Embryonic facial prominence (tissue), 1 donor: Measurements from ENCODE around the gene TERF2IP.

Experiments used
- DNase-seq: peaks from one replicate; pipeline ENCODE4 v3.0.0-alpha.2; 2016; ENCODE audit errors: extremely low spot score

The TERF2IP gene, protein sequence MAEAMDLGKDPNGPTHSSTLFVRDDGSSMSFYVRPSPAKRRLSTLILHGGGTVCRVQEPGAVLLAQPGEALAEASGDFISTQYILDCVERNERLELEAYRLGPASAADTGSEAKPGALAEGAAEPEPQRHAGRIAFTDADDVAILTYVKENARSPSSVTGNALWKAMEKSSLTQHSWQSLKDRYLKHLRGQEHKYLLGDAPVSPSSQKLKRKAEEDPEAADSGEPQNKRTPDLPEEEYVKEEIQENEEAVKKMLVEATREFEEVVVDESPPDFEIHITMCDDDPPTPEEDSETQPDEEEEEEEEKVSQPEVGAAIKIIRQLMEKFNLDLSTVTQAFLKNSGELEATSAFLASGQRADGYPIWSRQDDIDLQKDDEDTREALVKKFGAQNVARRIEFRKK

DNA sequence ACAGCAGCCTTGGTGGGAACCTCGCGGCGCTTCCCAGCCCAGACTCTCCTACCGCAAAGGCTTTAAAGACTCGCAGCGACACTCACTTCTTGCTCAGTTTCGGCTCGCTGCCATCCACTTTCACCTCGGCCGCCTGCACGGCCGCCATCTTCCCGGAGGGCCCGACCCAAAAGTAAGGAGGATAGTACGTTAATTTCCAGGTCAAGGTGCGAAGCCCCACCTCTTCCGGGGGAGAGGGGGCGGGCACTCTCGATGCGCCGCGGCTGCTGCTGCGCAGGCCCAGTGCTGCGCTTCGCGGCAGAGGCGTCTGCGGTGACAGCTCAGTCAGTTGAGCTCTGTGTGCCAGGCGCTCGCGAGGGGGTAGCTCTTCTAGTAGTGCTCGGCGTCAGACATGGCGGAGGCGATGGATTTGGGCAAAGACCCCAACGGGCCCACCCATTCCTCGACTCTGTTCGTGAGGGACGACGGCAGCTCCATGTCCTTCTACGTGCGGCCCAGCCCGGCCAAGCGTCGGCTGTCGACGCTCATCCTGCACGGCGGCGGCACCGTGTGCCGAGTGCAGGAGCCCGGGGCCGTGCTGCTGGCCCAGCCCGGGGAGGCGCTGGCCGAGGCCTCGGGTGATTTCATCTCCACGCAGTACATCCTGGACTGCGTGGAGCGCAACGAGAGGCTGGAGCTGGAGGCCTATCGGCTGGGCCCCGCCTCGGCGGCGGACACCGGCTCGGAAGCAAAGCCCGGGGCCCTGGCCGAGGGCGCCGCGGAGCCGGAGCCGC lies at the start of gene TERF2IP, which contains the start of gene KARS1:
Gene TERF2IP, plus strand, starts transcription at position 282 of the 773 bp plus-strand sequence. Its CDS starts 110 bp downstream, at position 392.
Gene KARS1, minus strand, starts transcription at position 174 of the 773 bp plus-strand sequence. Its CDS starts 26 bp downstream, at position 148.
- DNase-seq: peak; percentile 86

DNA sequence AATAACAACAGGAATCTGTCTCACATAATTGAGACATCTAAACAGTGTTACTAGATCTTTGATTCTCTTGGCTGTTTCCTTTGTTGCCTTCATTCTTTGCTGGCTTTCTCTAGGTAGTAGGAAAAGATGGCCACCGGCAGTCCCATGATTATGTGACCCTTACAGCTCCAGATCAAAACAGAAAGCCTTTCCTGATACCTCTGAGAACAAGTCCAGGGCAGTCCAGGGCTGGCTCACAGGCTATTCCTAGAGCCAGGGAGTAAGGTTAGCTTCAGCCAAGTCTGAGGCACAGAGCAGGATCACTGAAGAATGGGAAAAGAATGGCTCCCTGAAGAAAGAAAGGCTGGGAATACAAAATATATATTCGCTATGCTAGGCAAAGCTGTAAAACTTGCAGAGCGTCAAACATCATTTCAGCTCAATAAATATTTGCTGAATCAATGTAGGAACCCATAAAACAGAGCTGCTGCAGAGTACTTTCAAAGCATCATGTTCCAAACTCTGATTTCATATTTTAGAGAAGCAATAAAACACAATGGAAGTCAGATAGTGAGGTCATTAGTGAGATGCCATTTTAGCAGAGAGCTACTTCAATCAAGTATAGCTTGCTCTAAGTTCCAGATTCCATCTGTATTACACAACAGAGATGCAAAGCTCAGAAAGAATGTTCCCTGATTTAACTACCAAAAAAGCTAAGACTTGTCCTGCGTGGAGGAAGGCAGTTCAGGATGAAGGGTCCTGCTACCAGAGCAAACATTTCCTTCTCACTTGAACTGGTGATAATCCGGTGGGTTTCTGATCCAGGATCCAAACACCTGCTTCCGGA lies 47.9 kb upstream of the TERF2IP start:
- DNase-seq: no peak

DNA sequence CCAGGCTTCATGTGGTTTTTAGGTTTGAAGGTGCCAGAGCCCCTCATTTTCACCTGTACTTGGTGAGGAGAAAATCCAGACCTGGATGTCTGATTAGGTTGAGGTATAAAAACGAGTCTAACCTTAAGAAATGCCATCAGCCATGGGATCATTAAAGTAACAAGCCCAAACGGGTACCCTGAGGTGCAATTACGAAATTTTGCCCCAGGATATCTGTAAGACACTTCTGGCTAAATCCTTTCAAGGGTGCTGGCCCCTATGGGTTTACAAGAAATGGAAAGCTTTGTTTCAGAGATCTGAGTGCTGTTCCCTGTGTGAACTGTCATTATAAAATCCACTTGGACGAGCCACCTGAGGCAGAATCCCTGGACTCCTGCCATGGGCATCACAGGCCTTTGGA lies 44.3 kb upstream of the TERF2IP start:
- no peak for DNase-seq

DNA sequence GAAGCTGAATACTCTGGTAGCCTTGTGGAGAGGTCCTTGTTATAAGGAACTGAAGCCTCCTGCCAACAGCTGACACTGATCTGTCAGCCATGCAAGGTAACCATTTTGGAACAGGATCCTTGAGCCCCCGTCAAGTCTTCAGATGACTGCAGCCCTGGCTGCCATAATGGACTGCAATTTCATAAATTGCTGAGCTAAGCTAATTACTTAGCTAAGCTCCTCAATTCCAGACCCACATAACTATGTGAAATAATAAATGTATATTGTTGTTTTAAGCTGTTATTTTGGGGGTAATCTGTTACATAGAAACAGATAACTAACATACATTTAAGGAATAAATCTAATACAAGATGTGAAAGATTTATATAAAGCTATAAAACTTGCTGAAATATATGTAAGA lies 41.1 kb upstream of the TERF2IP start:
- no peak for DNase-seq

DNA sequence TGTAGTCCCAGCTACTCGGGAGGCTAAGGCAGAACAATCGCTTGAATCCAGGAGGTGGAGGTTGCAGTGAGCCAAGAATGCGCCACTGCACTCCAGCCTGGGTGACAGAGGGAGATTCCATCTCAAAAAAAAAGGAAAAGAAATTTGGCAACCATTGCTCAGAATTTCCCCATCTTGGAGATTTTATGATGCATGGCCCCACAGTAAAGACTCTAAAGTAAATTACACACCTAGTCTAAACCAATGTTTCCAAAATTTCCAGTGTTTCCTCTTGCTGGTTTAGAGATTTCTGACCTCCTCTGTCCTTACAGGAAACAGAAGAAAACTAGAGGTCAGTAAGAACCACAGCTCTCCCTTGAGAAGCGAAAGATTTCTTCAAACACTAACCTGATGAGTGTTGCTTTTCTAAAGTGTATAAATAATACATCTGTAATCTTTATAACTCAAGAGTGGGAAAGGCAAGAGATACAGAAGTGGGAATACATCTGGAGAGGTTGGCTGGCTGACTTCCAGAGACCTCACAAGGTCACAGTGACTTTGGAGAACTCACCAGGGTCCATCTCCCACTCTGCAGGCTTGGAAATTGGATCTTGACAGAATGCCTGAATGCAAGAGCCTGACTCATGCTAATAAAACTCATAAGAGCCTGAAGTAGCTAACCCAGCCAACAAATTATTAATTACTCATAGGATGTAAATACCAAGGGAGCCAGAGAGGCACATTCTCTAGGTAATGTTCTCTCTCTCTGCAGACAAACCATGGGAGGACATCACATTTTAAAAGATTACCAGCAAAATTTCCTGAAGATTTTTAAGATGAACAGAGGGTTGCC lies 33.3 kb upstream of the TERF2IP start:
- DNase-seq: no peak

DNA sequence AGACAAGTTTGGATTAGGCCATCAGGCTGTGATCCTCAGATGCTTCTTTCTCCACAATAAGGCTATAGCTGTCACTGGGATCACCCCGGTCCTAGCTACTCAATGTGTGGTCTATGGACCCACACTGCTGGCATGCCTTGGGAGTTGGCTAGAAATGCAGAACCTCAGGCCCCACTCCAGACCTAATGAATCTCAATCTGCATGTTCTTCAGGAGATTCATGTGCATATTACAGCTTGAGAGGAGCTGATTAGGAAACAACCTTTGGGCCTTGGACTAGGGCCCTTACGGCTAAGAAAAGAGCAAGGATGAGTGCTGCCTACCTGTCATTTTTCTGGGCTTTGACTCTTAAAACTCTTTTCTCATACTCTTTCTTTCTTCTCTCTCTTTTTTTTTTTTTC lies 32.0 kb upstream of the TERF2IP start:
- no peak for DNase-seq

DNA sequence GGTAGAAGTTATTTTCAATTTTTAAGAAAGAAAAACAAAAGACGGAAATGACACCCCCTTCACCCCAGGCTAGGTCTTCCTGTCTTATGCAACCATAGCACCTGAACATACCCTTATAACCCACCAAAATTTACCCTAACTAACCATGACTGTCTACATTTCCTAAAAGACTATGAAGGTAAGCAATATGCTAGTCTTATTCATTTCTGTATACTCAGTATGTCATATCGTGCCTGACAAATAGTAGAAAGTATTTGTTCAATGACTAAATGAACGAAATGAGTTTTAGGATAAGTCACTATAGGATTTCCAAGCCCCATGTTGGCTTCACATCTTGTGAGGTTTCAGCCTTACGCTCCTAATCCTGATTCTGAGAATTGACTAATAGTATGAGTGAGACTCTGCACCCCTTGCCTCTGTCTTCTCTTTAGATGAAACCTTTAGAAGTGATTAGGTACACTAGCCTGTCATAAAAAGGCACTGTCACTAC lies 31.0 kb upstream of the TERF2IP start:
- no peak for DNase-seq

DNA sequence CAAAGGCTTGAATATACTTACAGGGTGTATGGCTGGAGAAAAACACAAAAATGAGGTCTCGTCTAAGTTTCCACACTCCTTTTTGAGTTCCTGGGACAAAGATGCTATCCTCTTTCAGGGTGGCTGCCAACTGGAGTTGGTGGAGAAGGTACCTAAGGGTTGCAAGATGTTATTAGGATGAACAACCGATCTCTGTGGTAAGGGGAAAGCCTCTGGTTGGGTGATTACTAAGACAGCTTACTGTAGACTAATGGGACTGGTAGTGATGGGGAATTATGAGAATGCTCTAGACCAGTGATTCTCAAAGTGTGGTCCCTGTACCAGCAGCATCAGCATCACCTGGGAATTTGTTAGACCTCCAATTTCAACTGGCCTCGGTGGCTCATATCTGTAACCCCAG lies 30.5 kb upstream of the TERF2IP start:
- no peak for DNase-seq

DNA sequence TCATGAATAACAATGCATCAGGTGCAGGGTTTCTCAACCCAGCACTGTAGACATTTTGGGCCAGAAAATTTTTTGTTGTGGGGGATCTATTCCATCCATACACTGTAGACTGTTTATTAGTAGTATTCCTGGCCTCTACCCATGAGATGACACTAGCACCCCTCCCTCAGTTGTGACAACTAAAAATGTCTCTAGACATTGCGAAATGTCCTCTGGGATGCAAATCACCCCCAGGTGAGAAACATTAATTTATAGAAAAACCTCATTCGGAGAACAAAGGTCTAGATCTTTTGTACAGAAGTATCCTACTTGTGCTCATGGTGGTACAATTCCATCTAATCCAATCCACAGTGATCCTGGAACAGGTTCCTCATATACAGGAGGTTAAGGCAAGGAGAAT lies 28.8 kb upstream of the TERF2IP start:
- no peak for DNase-seq

DNA sequence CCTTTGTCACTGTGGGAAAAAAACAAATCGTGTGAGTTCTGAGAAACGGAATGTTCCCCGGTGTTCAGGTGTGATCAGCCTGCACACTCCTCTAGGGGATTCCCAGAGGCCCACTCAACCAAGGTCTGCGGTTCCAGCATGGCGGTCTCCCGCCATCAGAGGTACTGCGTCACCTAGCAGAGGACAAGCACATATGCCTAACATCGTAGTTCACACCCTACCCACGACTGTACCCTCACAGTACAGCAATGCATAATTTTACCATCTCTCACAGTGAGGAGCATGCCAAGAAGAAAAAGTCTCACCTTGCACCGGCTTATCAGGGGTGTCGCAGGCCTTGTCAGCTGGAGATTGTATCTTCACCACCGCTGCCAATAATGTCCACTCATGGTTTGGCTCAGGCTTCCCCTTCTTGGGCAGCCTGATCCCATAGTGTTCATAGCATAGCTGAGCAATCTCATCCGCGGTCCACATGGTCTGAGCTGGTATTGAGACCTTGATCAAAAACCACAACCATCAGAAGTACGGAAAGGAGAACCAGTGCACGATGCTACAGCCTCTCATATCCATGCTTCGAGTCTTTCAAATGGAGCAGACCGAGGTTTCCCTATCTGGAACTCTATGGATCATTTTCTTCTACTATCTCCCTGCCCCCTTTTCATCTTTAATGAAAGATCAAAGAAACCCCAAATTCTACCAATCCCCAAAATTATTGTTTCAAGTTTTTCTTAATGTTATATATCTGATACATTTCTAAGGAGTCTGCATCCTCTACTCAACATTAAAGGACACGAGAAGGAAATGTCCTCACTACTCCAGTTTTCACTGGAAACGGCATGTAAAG lies 27.0 kb upstream of the TERF2IP start:
- DNase-seq: no peak

DNA sequence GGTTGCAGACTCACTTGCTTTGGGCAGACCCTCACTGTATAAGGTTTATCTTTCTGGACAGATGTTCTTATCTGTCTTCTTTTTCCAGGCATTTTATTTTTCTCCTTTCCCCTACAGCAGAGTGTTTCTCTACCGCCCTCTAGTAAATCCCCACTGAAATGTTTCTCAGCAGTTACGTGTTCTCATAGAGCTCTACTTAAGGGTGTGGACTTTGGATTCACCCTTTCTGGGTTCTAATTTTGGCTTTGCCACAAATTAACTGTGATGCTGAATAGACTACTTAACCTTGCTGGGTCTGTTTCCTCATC lies 26.4 kb upstream of the TERF2IP start:
- DNase-seq: no peak

DNA sequence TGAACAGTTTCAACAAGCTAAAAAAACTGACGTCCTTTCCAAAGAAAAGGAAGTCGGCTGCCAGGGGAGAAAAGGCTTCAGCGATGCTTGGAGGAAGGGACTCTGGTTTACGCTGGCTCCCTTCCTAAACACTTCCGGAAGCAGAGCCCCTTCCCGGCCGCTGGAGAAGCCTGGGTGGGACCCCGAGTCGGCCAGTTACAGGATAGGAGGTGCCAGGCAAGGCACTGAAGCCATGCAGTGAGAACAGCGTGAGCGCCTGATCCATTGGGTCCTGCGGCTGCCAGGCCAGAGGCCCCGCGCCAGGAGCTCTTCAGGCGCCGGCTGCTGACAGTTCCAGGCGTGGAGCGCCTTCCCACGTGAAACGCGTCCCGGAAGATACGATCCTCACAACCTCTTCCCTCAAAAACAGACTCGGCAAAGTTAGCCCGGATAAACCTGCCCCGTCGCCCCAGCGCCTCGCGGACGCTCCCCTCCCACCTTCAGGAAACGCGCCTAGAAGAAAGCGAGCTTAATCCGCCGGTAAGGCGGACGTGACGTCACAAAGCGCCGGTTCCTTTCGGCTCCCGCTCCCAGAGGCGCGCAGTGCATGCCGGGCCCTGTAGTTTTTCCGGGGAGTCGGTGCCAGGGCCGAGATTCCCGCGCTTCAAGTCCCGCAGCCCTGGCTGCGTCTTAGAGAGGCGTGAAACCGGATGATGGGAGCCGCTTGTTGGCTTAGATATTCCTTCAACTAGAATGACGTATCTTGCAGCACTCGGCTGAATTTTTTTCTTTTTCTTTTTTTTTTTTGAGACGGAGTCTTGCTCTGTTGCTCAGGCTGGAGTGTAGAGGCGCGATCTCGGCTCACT lies 24.6 kb upstream of the TERF2IP start, which contains the start of gene ADAT1:
Gene ADAT1, minus strand, starts transcription at position 521 of the 845 bp plus-strand sequence. CDS start 2,482 bp downstream, outside the sequence.
- DNase-seq: peak; percentile 93

DNA sequence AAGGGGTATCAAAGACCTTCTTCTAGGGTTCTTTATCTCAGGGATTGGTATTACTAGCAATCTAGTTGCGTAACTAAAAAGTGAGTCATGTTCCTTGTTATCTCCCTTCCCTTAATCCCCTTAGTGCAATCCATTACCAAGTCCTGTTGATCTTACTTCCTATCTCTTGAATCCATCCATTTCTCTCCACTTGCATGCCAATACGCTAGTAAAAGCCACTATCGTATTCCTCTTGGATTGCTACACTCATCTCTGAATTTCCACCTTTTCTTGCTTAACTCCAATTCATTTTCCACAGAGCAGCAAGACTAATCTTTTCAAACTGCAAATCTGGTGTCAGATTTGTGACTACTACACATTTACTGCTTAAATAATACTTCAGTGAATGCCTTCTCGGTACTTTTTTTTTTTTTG lies 22.6 kb upstream of the TERF2IP start:
- no peak for DNase-seq

DNA sequence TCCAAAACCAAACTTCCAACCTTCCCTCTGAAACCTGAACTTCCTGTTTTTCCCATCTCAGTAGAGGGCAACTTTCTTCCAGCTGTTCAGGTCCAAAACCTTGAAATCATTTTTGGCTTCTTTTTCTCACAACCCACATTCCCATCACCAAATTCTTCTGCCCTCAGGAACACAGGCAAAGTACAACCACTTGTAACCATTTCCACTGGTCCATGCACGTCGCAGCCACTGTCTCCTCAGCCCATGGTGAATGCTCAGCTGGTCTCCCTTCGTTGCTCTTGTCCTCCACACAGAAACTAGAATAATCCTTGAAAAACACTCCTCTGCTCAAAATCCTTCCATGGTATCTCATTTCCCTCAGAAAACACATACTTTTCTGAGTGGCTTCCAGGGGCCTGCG lies 20.8 kb upstream of the TERF2IP start:
- DNase-seq: no peak

DNA sequence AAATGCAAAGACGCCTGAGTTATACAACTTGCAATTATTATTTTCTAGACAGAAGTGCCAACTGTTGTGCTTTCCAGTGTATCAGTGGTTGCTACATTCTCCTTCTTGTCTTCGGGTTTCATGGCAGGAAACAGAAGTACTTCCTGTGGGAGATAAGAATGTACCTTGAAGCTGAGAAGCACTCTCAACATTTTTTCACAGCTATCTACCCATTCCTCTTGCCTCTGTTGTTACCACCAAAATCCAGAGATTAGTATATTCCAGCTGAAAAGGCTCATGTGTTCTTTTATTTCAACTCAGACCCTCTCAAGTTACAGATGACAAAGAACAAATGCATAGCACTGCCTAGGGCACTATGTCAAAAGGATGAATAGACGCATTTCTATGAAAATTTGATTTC lies 19.7 kb upstream of the TERF2IP start:
- no peak for DNase-seq

DNA sequence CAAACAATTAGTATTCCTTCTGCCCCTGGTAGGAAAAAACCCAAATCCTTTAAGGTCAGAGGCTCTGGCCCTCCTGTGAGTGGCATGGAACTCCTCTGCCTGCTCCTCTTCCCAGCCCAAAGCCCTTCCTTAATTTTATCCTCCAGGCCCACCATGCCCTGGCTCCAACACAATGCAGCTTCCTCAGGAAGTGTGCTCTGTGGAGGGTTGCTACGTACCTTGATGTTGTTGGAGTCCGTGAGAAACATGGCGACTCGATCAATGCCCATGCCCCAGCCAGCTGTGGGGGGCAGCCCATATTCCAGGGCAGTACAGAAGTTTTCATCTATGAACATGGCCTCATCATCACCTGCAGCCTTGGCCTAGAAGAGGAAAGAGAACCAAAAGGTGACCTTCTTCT lies 19.2 kb upstream of the TERF2IP start:
- DNase-seq: no peak

DNA sequence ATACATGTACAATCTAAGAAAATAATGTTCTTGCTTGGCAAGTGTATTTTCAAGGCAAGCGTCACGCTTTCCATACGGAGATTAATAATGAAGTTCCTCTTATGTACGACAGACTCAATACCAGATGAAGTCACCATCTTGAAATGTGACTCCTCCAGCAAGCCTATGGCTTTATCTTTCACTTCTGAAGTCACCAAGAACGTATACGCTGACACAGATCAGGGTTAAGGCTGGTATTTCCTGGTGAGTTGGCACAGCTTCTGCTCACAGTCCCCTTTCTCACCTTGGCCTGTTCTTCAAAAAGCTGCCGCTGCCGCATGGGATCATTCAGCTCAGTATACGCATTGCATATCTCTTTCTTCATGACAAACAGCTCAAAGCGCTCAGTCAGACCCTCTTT lies 18.4 kb upstream of the TERF2IP start:
- no peak for DNase-seq

DNA sequence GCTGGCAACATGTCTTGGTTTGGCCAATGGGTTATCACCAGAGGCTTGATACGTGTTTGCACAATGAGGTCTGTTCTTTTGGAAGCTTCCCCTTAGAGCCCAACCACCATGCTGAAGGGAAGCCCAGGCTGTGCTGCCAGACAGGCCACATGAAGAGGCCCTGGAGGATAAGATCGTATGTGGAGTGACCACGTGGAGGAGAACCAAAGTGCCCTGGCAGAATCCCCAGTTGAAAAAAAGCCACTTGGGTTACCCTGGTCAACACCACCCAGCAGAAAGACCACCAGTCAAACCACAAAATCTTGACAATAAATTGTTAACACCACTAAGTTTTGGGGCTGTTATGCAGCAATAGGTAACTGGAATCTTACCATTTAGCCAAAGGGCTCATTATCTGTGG lies 17.5 kb upstream of the TERF2IP start:
- no peak for DNase-seq

DNA sequence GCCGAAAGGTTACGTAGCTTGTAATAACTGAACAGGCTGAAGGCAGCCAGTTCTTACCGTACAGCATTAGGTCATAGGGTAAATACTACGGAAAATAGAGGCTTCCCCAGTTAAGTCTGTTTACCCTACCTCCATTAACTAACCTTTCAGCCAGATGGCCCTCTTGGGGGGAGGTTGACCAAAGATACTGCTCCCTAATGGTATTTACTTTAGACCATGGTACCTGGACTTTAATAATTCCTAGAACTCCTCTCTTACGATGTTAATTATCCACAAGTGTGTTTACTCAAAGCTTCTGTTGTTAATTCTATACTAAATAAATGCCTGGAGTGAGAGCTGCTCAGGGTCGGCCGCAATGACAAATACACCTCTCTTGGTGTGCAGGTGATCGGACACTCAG lies 14.7 kb upstream of the TERF2IP start:
- no peak for DNase-seq
